Loucy (cell line): ENCODE measurements around the gene PER2.

Source experiments
- EZH2phosphoT487 ChIP-seq: fragments of 200-600 bp; IDR thresholded peaks from 2 replicates; pipeline ENCODE4 v1.6.1; 2018; ENCODE audit warnings: antibody characterized with exemption, mild to moderate bottlenecking, moderate library complexity, borderline replicate concordance
- TF ChIP-seq, protein P1 (sequence below): fragments of 200-600 bp; sonication (generic); conservative IDR thresholded peaks from 2 replicates; pipeline ENCODE4 v1.5.1; 2014; ENCODE audit warnings: mild to moderate bottlenecking, antibody characterized with exemption, low read length

DNA sequence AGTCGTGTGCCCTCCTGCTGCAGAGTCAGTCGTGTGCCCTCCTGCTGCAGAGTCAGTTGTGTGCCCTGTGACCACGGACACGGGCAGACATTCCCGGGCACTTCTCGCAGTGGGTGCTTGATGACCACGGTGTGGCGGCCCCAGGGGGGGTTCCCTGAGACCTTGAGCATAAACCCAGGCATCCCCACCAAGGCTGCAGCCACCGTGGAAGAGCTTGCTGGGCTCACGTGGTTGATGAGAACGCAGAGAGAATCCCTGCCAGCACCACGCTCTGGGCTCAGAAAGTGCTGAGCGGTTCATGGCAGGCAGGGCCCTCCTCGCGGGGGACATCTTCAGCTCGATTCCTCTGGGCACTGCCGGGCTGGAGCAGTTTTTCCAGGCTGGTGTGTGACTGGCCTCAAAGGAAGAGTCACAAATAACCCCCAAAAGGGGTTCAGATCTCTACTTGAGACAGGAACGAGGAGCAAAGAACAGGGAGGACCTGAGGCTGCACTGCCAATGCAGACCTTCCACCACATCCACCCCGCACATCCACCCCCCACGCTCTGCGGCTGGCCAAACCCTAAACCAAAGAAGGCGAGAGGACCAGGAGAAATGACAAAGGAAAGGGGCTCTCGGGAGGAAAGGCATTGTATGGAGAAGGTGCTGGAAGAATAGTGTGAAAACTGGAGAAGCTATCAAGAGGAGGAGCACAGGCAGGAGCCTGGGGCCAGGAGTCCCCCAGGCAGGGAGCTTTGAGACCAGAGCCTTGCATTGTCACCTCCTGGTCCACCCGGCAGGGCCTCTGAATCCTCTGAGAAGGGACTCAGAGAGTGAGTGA lies 8.4 kb upstream of the PER2 start:
- TF ChIP-seq, protein P1, sequence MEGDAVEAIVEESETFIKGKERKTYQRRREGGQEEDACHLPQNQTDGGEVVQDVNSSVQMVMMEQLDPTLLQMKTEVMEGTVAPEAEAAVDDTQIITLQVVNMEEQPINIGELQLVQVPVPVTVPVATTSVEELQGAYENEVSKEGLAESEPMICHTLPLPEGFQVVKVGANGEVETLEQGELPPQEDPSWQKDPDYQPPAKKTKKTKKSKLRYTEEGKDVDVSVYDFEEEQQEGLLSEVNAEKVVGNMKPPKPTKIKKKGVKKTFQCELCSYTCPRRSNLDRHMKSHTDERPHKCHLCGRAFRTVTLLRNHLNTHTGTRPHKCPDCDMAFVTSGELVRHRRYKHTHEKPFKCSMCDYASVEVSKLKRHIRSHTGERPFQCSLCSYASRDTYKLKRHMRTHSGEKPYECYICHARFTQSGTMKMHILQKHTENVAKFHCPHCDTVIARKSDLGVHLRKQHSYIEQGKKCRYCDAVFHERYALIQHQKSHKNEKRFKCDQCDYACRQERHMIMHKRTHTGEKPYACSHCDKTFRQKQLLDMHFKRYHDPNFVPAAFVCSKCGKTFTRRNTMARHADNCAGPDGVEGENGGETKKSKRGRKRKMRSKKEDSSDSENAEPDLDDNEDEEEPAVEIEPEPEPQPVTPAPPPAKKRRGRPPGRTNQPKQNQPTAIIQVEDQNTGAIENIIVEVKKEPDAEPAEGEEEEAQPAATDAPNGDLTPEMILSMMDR = no peak
- no peak for TF ChIP-seq EZH2phosphoT487
